ENCODE data around the gene C6orf89.

C6orf89 gene

GRCh38 chr6:36855750-36856149 lies 30.0 kb upstream of the C6orf89 start:
- TF ChIP-seq REST (IDR thresholded peaks at IDR 0.05; ENCODE audit: insufficient read depth in 1 of 2, low read depth in 2 of 2, low read length in 2 of 2) (no peak), SIN3A (IDR thresholded peaks at IDR 0.05; ENCODE audit: borderline replicate concordance, insufficient read depth, low read length) (no peak), POLR2AphosphoS5 (IDR thresholded peaks at IDR 0.05; ENCODE audit: low read depth, low read length) (no peak), TAF1 (IDR thresholded peaks at IDR 0.05; ENCODE audit: borderline replicate concordance, insufficient read depth, low read length) (no peak), FOXP2 (optimal IDR thresholded peaks at IDR 0.05; ENCODE audit: borderline replicate concordance, extremely low read depth, extremely low read length, insufficient read depth) (no peak)

- TF ChIP-seq TAF1 (IDR thresholded peaks at IDR 0.05; ENCODE audit: borderline replicate concordance, insufficient read depth, low read length) = no peak
- TF ChIP-seq REST (IDR thresholded peaks at IDR 0.05; ENCODE audit: insufficient read depth in 1 of 2, low read depth in 2 of 2, low read length in 2 of 2) = no peak
- TF ChIP-seq SIN3A (IDR thresholded peaks at IDR 0.05; ENCODE audit: borderline replicate concordance, insufficient read depth, low read length) = no peak
- TF ChIP-seq POLR2AphosphoS5 (IDR thresholded peaks at IDR 0.05; ENCODE audit: low read depth, low read length) = no peak
- no peak for TF ChIP-seq FOXP2 (optimal IDR thresholded peaks at IDR 0.05; ENCODE audit: borderline replicate concordance, extremely low read depth, extremely low read length, insufficient read depth)
Measured at GRCh38 chr6:36856277-36856676, 29.5 kb upstream of the C6orf89 start.

GRCh38 chr6:36857325-36857724 lies 28.4 kb upstream of the C6orf89 start:
- TF ChIP-seq FOXP2 (optimal IDR thresholded peaks at IDR 0.05; ENCODE audit: borderline replicate concordance, extremely low read depth, extremely low read length, insufficient read depth) (no peak), POLR2AphosphoS5 (IDR thresholded peaks at IDR 0.05; ENCODE audit: low read depth, low read length) (no peak), REST (IDR thresholded peaks at IDR 0.05; ENCODE audit: insufficient read depth in 1 of 2, low read depth in 2 of 2, low read length in 2 of 2) (no peak), SIN3A (IDR thresholded peaks at IDR 0.05; ENCODE audit: borderline replicate concordance, insufficient read depth, low read length) (no peak), TAF1 (IDR thresholded peaks at IDR 0.05; ENCODE audit: borderline replicate concordance, insufficient read depth, low read length) (no peak)

- TF ChIP-seq REST (IDR thresholded peaks at IDR 0.05; ENCODE audit: insufficient read depth in 1 of 2, low read depth in 2 of 2, low read length in 2 of 2) = no peak
- TF ChIP-seq POLR2AphosphoS5 (IDR thresholded peaks at IDR 0.05; ENCODE audit: low read depth, low read length) = no peak
- no peak for TF ChIP-seq FOXP2 (optimal IDR thresholded peaks at IDR 0.05; ENCODE audit: borderline replicate concordance, extremely low read depth, extremely low read length, insufficient read depth)
- TF ChIP-seq TAF1 (IDR thresholded peaks at IDR 0.05; ENCODE audit: borderline replicate concordance, insufficient read depth, low read length) = no peak
- TF ChIP-seq SIN3A (IDR thresholded peaks at IDR 0.05; ENCODE audit: borderline replicate concordance, insufficient read depth, low read length) = no peak
Measured at GRCh38 chr6:36858407-36858981, 27.3 kb upstream of the C6orf89 start.
